Type B pancreatic cell (in vitro differentiated cells): ENCODE results near the gene PPFIBP1. TPM values are rescaled to one million over a fixed set of nuclear protein-coding genes. Genes with fewer than 3 reads are reported as not detected.

ENCODE experiments used
- DNase-seq: peaks from one replicate; pipeline ENCODE4 v3.0.0; 2021; ENCODE audit warnings: mixed read lengths; ENCODE audit not compliant: unreplicated experiment; ENCODE audit errors: extremely low spot score
- H3K27ac Mint-ChIP-seq: 2 replicates; pipeline ENCODE4 v1.8.0; 2021; ENCODE audit warnings: mild to moderate bottlenecking, mixed read lengths
- H3K27me3 Mint-ChIP-seq: 2 replicates; pipeline ENCODE4 v1.8.0; 2021; ENCODE audit warnings: mixed read lengths
- H3K36me3 Mint-ChIP-seq: 2 replicates; pipeline ENCODE4 v1.8.0; 2021; ENCODE audit warnings: mixed read lengths
- H3K4me1 Mint-ChIP-seq: one replicate; pipeline ENCODE4 v1.8.0; 2021; ENCODE audit warnings: mixed read lengths; ENCODE audit not compliant: unreplicated experiment
- H3K4me3 Mint-ChIP-seq: 2 replicates; pipeline ENCODE4 v1.8.0; 2021; ENCODE audit warnings: mild to moderate bottlenecking, mixed read lengths
- H3K9me3 Mint-ChIP-seq: 2 replicates; pipeline ENCODE4 v1.8.0; 2021; ENCODE audit warnings: mixed read lengths
- total RNA-seq: library from RNA; stranded (reverse); gene quantifications from 2 replicates; pipeline ENCODE4 v1.2.1, GENCODE V29; 2021; ENCODE audit warnings: low replicate concordance
- TF ChIP-seq, protein P1 (sequence below): fragments of 200-600 bp; sonication (generic); conservative IDR thresholded peaks from 2 replicates; pipeline ENCODE4 v1.5.0; 2021; ENCODE audit warnings: antibody characterized with exemption, mild to moderate bottlenecking

The PPFIBP1 gene
- total RNA-seq, 1 donor from 2014 or later: 68.3 TPM

DNA sequence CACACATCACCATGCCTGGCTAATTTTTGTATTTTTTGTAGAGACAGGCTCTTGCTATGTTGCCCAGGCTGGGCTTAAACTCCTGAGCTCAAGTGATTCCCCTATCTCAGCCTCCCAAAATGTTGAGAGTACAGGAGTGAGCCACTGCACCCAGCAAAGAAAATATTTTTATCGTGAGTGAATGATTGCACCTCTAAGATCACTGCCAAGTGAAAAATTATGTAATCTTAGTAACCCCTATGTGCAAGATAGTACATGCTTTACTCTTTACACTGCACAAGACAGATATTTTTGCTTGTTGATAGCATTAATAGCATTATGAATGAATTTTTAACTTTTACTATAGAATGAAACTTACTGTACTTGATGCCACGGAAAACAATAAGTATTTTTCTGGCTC lies 183.2 kb downstream of the PPFIBP1 start:
- Mint-ChIP-seq H3K4me3 (no peak overlapping the region), H3K27me3 (peaks cover 7% of the 10 kb centered on the region), H3K36me3 (peaks cover 12% of the 10 kb centered on the region), H3K27ac (no peak overlapping the region), H3K4me1 (peaks cover 9% of the 10 kb centered on the region), H3K9me3 (no peaks in the 10 kb centered on the region)
- DNase-seq: no peak
- TF ChIP-seq, protein P1, sequence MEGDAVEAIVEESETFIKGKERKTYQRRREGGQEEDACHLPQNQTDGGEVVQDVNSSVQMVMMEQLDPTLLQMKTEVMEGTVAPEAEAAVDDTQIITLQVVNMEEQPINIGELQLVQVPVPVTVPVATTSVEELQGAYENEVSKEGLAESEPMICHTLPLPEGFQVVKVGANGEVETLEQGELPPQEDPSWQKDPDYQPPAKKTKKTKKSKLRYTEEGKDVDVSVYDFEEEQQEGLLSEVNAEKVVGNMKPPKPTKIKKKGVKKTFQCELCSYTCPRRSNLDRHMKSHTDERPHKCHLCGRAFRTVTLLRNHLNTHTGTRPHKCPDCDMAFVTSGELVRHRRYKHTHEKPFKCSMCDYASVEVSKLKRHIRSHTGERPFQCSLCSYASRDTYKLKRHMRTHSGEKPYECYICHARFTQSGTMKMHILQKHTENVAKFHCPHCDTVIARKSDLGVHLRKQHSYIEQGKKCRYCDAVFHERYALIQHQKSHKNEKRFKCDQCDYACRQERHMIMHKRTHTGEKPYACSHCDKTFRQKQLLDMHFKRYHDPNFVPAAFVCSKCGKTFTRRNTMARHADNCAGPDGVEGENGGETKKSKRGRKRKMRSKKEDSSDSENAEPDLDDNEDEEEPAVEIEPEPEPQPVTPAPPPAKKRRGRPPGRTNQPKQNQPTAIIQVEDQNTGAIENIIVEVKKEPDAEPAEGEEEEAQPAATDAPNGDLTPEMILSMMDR: no peak

DNA sequence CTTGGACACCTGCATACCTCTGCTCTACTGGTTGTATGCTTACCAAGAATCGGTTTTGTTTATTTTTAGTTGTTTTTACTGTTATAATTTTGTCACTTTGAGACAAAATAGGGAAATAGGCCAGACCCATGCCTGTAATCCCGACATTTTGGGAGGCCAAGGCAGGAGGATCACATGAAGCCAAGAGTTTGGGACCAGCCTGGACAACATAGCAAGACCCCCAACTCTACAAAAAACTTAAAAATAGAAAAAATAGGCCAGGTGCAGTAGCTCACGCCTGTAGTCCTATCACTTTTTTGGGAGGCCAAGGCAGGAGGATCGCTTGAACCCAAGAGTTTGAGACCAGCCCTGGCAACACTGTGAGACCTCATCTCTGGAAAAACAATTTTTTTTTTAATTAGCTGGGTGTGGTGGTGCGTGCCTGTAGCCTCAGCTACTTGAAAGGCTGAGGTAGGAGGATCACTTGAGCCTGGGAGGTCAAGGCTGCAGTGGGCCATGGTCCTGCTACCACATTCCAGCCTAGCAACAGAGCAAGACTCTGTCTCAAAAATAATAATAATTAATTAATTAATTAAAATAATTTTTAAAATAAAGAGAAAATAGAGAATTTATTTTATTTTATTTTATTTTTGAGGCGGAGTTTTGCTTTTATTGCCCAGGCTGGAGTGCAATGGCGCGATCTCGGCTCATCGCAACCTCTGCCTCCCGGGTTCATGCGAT lies 185.4 kb downstream of the PPFIBP1 start:
- Mint-ChIP-seq H3K4me3 (no peak overlapping the region), H3K27ac (no peak overlapping the region), H3K4me1 (peaks cover 12% of the 10 kb centered on the region), H3K9me3 (no peaks in the 10 kb centered on the region), H3K27me3 (peaks cover 7% of the 10 kb centered on the region), H3K36me3 (peaks cover 23% of the 10 kb centered on the region)
- TF ChIP-seq, protein P1: no peak
- no peak for DNase-seq

GRCh38 chr12:27709932-27710591 lies 186.1 kb downstream of the PPFIBP1 start:
- Mint-ChIP-seq H3K4me3 (peak overlapping the region; percentile 96), H3K4me1 (peaks cover 12% of the 10 kb centered on the region), H3K27ac (peak overlapping the region; percentile 93), H3K9me3 (no peaks in the 10 kb centered on the region), H3K36me3 (peaks cover 28% of the 10 kb centered on the region), H3K27me3 (peaks cover 7% of the 10 kb centered on the region)
- TF ChIP-seq, protein P1: no peak
- DNase-seq: no peak

GRCh38 chr12:27710592-27711316 lies 186.7 kb downstream of the PPFIBP1 start, which contains the start of gene MRPS35:
Gene MRPS35, plus strand, starts transcription at chr12:27710832. Its CDS starts 12 bp downstream, at chr12:27710844.
- H3K9me3 Mint-ChIP-seq: no peaks in the 10 kb centered on the region
- H3K27ac Mint-ChIP-seq: peak within 1 kb of the TSS; percentile 93
- H3K4me3 Mint-ChIP-seq: peak within 1 kb of the TSS; percentile 96
- TF ChIP-seq, protein P1: no peak
- H3K4me1 Mint-ChIP-seq: peaks cover 12% of the 10 kb centered on the region
- peak; percentile 91 for DNase-seq
- H3K27me3 Mint-ChIP-seq: peaks cover 7% of the 10 kb centered on the region
- H3K36me3 Mint-ChIP-seq: peaks cover 29% of the 10 kb centered on the region

DNA sequence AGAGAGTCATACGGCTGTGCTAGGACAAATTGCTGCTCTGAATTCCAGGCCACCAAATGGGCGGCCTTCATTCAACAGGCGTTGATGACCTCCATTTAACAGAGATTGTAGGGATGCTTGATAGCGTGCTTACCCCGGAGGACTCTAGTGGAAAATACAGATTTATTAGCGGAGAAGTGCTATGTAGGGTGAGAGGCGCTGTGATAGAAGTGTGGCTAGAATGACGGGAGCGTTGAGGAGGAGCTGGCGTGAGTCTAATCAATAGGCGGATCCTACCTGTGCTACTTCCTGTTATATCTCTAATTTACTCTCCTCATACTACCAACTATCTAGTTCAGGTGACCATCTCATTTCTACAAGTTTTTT lies 187.3 kb downstream of the PPFIBP1 start:
- TF ChIP-seq, protein P1: no peak
- Mint-ChIP-seq H3K27ac (peak overlapping the region; percentile 93), H3K4me1 (peaks cover 12% of the 10 kb centered on the region), H3K27me3 (peaks cover 7% of the 10 kb centered on the region), H3K4me3 (peak overlapping the region; percentile 96), H3K9me3 (no peaks in the 10 kb centered on the region), H3K36me3 (peaks cover 33% of the 10 kb centered on the region)
- DNase-seq: no peak
